ENCODE results near the gene TIGD3. TPM values are rescaled to one million over a fixed set of nuclear protein-coding genes. Genes with fewer than 3 reads are reported as not detected.
A peak's percentile ranks its signal among the peaks of the same experiment; 100 is the strongest.

The TIGD3 gene
- total RNA-seq, 2 donors from 2014 or later = 0.22 TPM; not detected in 1

GRCh38 chr11:65321828-65322485 is 32.6 kb upstream of the TIGD3 start:
- H3K4me3 ChIP-seq = no peak overlapping the region
- no peaks in the 10 kb centered on the region for H3K27me3 ChIP-seq
- no peak for TF ChIP-seq CTCF (IDR thresholded peaks at IDR 0.05)
- H3K9me3 ChIP-seq = no peaks in the 10 kb centered on the region
- H3K4me1 ChIP-seq = peaks cover 0 to 47% of the 10 kb centered on the region in 2 donors
- DNase-seq (ENCODE audit: low spot score) = no peak
- no peak overlapping the region for H3K27ac ChIP-seq
- peaks cover 26% of the 10 kb centered on the region for H3K36me3 ChIP-seq

- Histone ChIP-seq H3K27ac (no peak overlapping the region), H3K9me3 (no peaks in the 10 kb centered on the region), H3K36me3 (peaks cover 26% of the 10 kb centered on the region), H3K4me3 (no peak overlapping the region), H3K27me3 (no peaks in the 10 kb centered on the region), H3K4me1 (peaks cover 0 to 32% of the 10 kb centered on the region in 2 donors)
- no peak for DNase-seq (ENCODE audit: low spot score)
- TF ChIP-seq CTCF (IDR thresholded peaks at IDR 0.05) = no peak
These were observed 30.7 kb upstream of the TIGD3 start for GRCh38 chr11:65323813-65324212.

- Histone ChIP-seq H3K36me3 (peaks cover 25% of the 10 kb centered on the region), H3K4me3 (no peak overlapping the region), H3K4me1 (peaks cover 0 to 30% of the 10 kb centered on the region in 2 donors), H3K27ac (no peak overlapping the region), H3K9me3 (no peaks in the 10 kb centered on the region), H3K27me3 (no peaks in the 10 kb centered on the region)
- no peak for TF ChIP-seq CTCF (IDR thresholded peaks at IDR 0.05)
- no peak for DNase-seq (ENCODE audit: low spot score)
These were observed 29.1 kb upstream of the TIGD3 start for GRCh38 chr11:65325435-65325834.

GRCh38 chr11:65327021-65327420 is 27.5 kb upstream of the TIGD3 start:
- H3K4me1 ChIP-seq = peaks cover 0 to 15% of the 10 kb centered on the region in 2 donors
- no peak overlapping the region for H3K27ac ChIP-seq
- H3K9me3 ChIP-seq = no peaks in the 10 kb centered on the region
- peaks cover 9% of the 10 kb centered on the region for H3K36me3 ChIP-seq
- H3K4me3 ChIP-seq = no peak overlapping the region
- no peak for DNase-seq (ENCODE audit: low spot score)
- H3K27me3 ChIP-seq = no peaks in the 10 kb centered on the region
- TF ChIP-seq CTCF (IDR thresholded peaks at IDR 0.05) = no peak

GRCh38 chr11:65329478-65329877 is 25.1 kb upstream of the TIGD3 start:
- Histone ChIP-seq H3K27ac (no peak overlapping the region), H3K4me3 (no peak overlapping the region), H3K9me3 (no peaks in the 10 kb centered on the region), H3K27me3 (no peaks in the 10 kb centered on the region), H3K36me3 (no peaks in the 10 kb centered on the region), H3K4me1 (peaks cover 0 to 15% of the 10 kb centered on the region in 2 donors)
- TF ChIP-seq CTCF (IDR thresholded peaks at IDR 0.05) = no peak
- no peak for DNase-seq (ENCODE audit: low spot score)

GRCh38 chr11:65329944-65330403 is 24.6 kb upstream of the TIGD3 start:
- TF ChIP-seq CTCF (IDR thresholded peaks at IDR 0.05) = peak; percentile 69 to 88
- Histone ChIP-seq H3K4me3 (no peak overlapping the region), H3K4me1 (peaks cover 0 to 20% of the 10 kb centered on the region in 2 donors), H3K36me3 (no peaks in the 10 kb centered on the region), H3K27me3 (no peaks in the 10 kb centered on the region), H3K27ac (no peak overlapping the region), H3K9me3 (no peaks in the 10 kb centered on the region)
- peak; percentile 95 for DNase-seq (ENCODE audit: low spot score)

All from right atrium auricular region (tissue), 2 donors.